SK-N-MC (cell line): ENCODE data around the gene SHFL.

ENCODE experiments used
- EZH2 ChIP-seq: fragments of 200-600 bp; sonication (generic); IDR thresholded peaks from one replicate; pipeline ENCODE4 v1.6.1; 2017; ENCODE audit warnings: antibody characterized with exemption
- FOXP2 ChIP-seq: optimal IDR thresholded peaks from 2 replicates; pipeline ENCODE3; 2011; ENCODE audit warnings: mild to moderate bottlenecking, moderate library complexity; ENCODE audit not compliant: insufficient read depth; ENCODE audit errors: extremely low read length, control extremely low read depth
- POLR2AphosphoS5 ChIP-seq: IDR thresholded peaks from 2 replicates; pipeline ENCODE4 v1.6.1; 2012; ENCODE audit warnings: mild to moderate bottlenecking, low read depth, low read length, borderline replicate concordance

- TF ChIP-seq POLR2AphosphoS5, result no peak
- no peak for TF ChIP-seq EZH2
- TF ChIP-seq FOXP2, result no peak
Measured at GRCh38 chr19:10133596-10133995, 47.5 kb downstream of the SHFL start.
